ENCODE results near the gene SGCA. TPM values are rescaled to one million over a fixed set of nuclear protein-coding genes. Genes with fewer than 3 reads are reported as not detected.
A peak's percentile ranks its signal among the peaks of the same experiment; 100 is the strongest.

SGCA gene
- total and polyA plus RNA-seq, 2 of the 13 experiments (the other 11 are each of a cell fraction or from before 2014, with no cell fraction given), result not detected

DNA sequence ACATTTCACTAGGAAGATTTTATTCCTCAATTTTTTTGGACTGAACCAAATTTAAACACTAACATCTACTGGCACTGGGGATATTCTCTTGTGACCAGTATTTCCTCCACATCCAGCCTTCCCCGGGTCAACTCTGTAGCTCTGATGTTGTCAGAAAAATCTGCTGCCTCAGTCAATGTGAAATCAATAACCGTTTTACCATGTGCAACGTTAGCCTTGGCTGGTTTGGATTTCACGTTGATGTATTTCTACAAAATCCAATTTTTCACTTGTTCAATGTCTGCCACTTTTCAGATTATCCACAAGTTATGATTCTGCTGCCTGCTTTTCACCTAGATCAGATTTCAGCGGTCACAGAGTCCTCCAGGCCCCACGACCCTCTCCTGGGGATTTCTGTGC is 7.1 kb downstream of the SGCA start:
- POLR2A ChIA-PET, result no interaction called here
- Histone ChIP-seq H3K27ac (ENCODE audit: extremely low read length, insufficient read depth, low read length) (no peak overlapping the region), H3K79me2 (ENCODE audit: insufficient read depth, low read length) (no peaks in the 10 kb centered on the region), H3K27me3 (ENCODE audit: control insufficient read depth in 1 of 2, insufficient read depth in 2 of 2, low read length in 2 of 2) (peaks cover 3 to 17% of the 10 kb centered on the region in 2 experiments; a peak in 2 of 5 replicates), H4K20me1 (ENCODE audit: insufficient read depth, low read length) (no peaks in the 10 kb centered on the region), H3K36me3 (replicated peaks in 1 of 2; ENCODE audit: control insufficient read depth in 1 of 2, insufficient read depth in 2 of 2, low read length in 2 of 2) (no peaks in the 10 kb centered on the region), H3K4me3 (replicated peaks in 1 of 3; ENCODE audit: insufficient read depth in 1 of 3, low read depth in 2 of 3, low read length in 3 of 3) (no peak overlapping the region), H3K9ac (ENCODE audit: insufficient read depth, low read depth, low read length) (no peak overlapping the region), H3K9me3 (ENCODE audit: low read length) (no peaks in the 10 kb centered on the region), H3K4me1 (ENCODE audit: insufficient read depth, low read length) (peaks cover 70% of the 10 kb centered on the region), H3K4me2 (ENCODE audit: low read depth, low read length) (0 out of 2 replicates have a peak overlapping the region, but pooled peaks have one; percentile 25), H2AFZ (ENCODE audit: low read length) (no peak overlapping the region)
- intact Hi-C loops (cut with micrococcal nuclease; ENCODE audit: unreplicated experiment) (no loop called here), in situ Hi-C loops (cut with HindIII; ENCODE audit: extremely low pct_ligation_motif_present, low pct_unique_long_range_greater_than_20kb) (no loop called here)
- BruUV-seq (replicated peaks), result no TSS peak
- no peak for ATAC-seq
- CTCF ChIA-PET (ENCODE audit: low intra/inter-chr PET ratio, low total read pairs), result no interaction called here
- no peak for DNase-seq (ENCODE audit: low spot score)
- peak; percentile 12 for FAIRE-seq
- 22% methylated on average over 6 of the region's 6 CpGs for WGBS (ENCODE audit: low lambda C conversion rate)
- TF ChIP-seq WIZ (CRISPR knock-in tag; IDR thresholded peaks at IDR 0.05) (no peak), ZNF234 (CRISPR knock-in tag; conservative IDR thresholded peaks at IDR 0.05) (no peak), NFIB (CRISPR knock-in tag; IDR thresholded peaks at IDR 0.05; ENCODE audit: borderline replicate concordance) (no peak), PAF1 (CRISPR knock-in tag; IDR thresholded peaks at IDR 0.05) (no peak), TOE1 (CRISPR knock-in tag; IDR thresholded peaks at IDR 0.05) (no peak), SRSF4 (IDR thresholded peaks at IDR 0.05; ENCODE audit: low read depth, low read length, poor library complexity, severe bottlenecking) (no peak), ZNF333 (CRISPR knock-in tag; IDR thresholded peaks at IDR 0.05; ENCODE audit: borderline replicate concordance) (no peak), RXRB (CRISPR knock-in tag; IDR thresholded peaks at IDR 0.05; ENCODE audit: borderline replicate concordance) (no peak), SCMH1 (CRISPR knock-in tag; IDR thresholded peaks at IDR 0.05; ENCODE audit: borderline replicate concordance) (no peak), SNAI1 (CRISPR knock-in tag; IDR thresholded peaks at IDR 0.05; ENCODE audit: borderline replicate concordance) (no peak), REPIN1 (CRISPR knock-in tag; IDR thresholded peaks at IDR 0.05; ENCODE audit: borderline replicate concordance, low read depth) (no peak), CEBPB (IDR thresholded peaks at IDR 0.05; ENCODE audit: borderline replicate concordance, low read depth, low read length) (no peak), POLR2AphosphoS2 (IDR thresholded peaks at IDR 0.05; ENCODE audit: low read depth, low read length) (no peak), NR1H2 (CRISPR knock-in tag; IDR thresholded peaks at IDR 0.05; ENCODE audit: borderline replicate concordance, low read depth) (no peak), TCF7 (IDR thresholded peaks at IDR 0.05; ENCODE audit: low read depth) (no peak), ZNF382 (CRISPR knock-in tag; IDR thresholded peaks at IDR 0.05; ENCODE audit: borderline replicate concordance) (no peak)
- TF ChIP-seq, protein P1, sequence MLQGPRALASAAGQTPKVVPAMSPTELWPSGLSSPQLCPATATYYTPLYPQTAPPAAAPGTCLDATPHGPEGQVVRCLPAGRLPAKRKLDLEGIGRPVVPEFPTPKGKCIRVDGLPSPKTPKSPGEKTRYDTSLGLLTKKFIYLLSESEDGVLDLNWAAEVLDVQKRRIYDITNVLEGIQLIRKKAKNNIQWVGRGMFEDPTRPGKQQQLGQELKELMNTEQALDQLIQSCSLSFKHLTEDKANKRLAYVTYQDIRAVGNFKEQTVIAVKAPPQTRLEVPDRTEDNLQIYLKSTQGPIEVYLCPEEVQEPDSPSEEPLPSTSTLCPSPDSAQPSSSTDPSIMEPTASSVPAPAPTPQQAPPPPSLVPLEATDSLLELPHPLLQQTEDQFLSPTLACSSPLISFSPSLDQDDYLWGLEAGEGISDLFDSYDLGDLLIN (CRISPR knock-in tag; IDR thresholded peaks at IDR 0.05; ENCODE audit: borderline replicate concordance), result no peak
